Breast epithelium (tissue), 4 donors: ENCODE results near the gene IRAK3. TPM values are rescaled to one million over a fixed set of nuclear protein-coding genes. Genes with fewer than 3 reads are reported as not detected.
"Not testable (repeated sequence)": the region's sequence is repeated elsewhere in the genome, so short reads cannot be mapped to it uniquely, and the experiment has no call there.

ENCODE experiments used
- DNase-seq, 2 donors: peaks; one replicate each; pipeline ENCODE4 v3.0.0-alpha.2; 2019; ENCODE audit warnings: low spot score in 2 of 2
- H3K27ac ChIP-seq, 2 donors: fragments of 200-600 bp; sonication (generic) in 1 of 2; one replicate each; pipeline ENCODE4 v1.5.1; 2016 to 2019; ENCODE audit warnings: mild to moderate bottlenecking in 1 of 2
- H3K27me3 ChIP-seq, 2 donors: fragments of 200-600 bp; sonication (generic) in 1 of 2; one replicate each; pipeline versions ENCODE4 v1.5.1 to v1.6.0; 2017 to 2019; ENCODE audit warnings: control low read depth in 1 of 2, mild to moderate bottlenecking in 1 of 2
- H3K36me3 ChIP-seq: fragments of 200-600 bp; one replicate; pipeline ENCODE4 v1.5.1; 2019
- H3K4me1 ChIP-seq, 2 donors: fragments of 200-600 bp; sonication (generic); one replicate each; pipeline ENCODE4 v1.5.1; 2016 to 2019; ENCODE audit warnings: control low read depth in 1 of 2
- H3K4me3 ChIP-seq, 3 donors: fragments of 200-600 bp; sonication (generic); 1 replicate in 2 of 3; 2 replicates in 1 of 3; pipeline ENCODE4 v1.5.1; 2016 to 2019; ENCODE audit warnings: mild to moderate bottlenecking in 3 of 3, moderate library complexity in 2 of 3
- H3K9me3 ChIP-seq, 2 donors: fragments of 200-600 bp; sonication (generic) in 1 of 2; one replicate each; pipeline ENCODE4 v1.5.1; 2016 to 2019; ENCODE audit warnings: control low read depth in 1 of 2
- POLR2A ChIP-seq: fragments of 450-650 bp; IDR thresholded peaks from one replicate; pipeline ENCODE4 v1.6.1; 2016; ENCODE audit warnings: antibody characterized with exemption, mild to moderate bottlenecking, moderate library complexity
- POLR2AphosphoS5 ChIP-seq, 3 donors: sonication (generic); formaldehyde crosslinking; IDR thresholded peaks; one replicate each; pipeline ENCODE4 v1.6.1; 2017; ENCODE audit warnings: antibody characterized with exemption in 3 of 3
- intact Hi-C: fragments of 100-400 bp; cut with DNase I; formaldehyde crosslinking; loops from one replicate; pipeline ENCODE4 v1.15.1; 2023; ENCODE audit warnings: low total_unique reads
- total RNA-seq, 3 donors: library from RNA; depleted of rRNA; stranded (reverse); fragments of >200 nt; gene quantifications; one replicate each; pipeline ENCODE4 v1.1.0, GENCODE V29; 2016
- TF ChIP-seq, protein P1 (sequence below), 3 donors: fragments of 450-650 bp; IDR thresholded peaks; one replicate each; pipeline ENCODE4 v1.5.1; 2016 to 2017; ENCODE audit warnings: antibody characterized with exemption in 3 of 3, mild to moderate bottlenecking in 3 of 3, moderate library complexity in 3 of 3

Gene IRAK3
- total RNA-seq, 3 donors from 2014 or later, result 22.2 to 88.8 (median 37.7) TPM

GRCh38 chr12:66199141-66199540 is 10.1 kb downstream of the IRAK3 start:
- Histone ChIP-seq H3K9me3 (peaks cover 4 to 6% of the 10 kb centered on the region in 2 donors), H3K4me1 (no peaks in the 10 kb centered on the region), H3K27ac (no peak overlapping the region), H3K27me3 (no peaks in the 10 kb centered on the region), H3K4me3 (no peak overlapping the region), H3K36me3 (no peaks in the 10 kb centered on the region)
- DNase-seq, result no peak
- no peak for TF ChIP-seq POLR2A
- no peak for TF ChIP-seq POLR2AphosphoS5 (IDR thresholded peaks at IDR 0.05)
- intact Hi-C loops, result no loop called here

DNA sequence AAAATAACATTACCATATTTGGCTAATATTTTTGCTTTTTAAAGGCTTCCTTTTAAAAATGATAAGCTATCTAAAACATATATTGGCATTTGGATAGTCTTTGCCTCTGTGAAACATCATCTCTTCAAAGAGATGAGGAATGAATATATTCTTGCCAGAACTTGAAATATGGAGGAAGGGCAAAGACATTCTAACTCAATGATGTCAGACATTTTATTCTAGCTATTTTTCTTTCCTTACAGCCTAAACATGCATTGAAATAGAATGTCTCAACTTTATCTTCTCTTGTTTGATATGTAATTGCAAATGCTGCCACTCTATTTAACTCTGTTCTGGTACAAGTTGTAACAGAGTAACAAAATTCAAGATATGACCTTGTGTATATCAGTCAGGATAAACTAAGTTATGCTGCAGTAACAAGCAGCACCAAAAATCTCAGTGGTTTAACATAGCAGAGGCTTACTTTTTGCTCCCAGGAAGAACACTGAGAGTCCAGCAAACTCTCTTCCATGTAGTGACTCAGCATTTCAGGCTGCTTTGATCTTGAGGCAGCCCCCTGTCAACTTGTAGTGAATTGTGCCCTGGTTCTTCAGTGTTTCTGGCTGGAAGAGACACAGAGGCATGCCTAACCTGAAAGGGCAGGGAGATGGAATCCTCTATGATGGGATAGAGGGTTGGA is 11.0 kb downstream of the IRAK3 start:
- intact Hi-C loops, result no loop called here
- Histone ChIP-seq H3K9me3 (peaks cover 4 to 6% of the 10 kb centered on the region in 2 donors), H3K4me1 (no peaks in the 10 kb centered on the region), H3K4me3 (no peak overlapping the region), H3K27me3 (no peaks in the 10 kb centered on the region), H3K36me3 (no peaks in the 10 kb centered on the region), H3K27ac (no peak overlapping the region)
- DNase-seq, result no peak
- TF ChIP-seq, protein P1, sequence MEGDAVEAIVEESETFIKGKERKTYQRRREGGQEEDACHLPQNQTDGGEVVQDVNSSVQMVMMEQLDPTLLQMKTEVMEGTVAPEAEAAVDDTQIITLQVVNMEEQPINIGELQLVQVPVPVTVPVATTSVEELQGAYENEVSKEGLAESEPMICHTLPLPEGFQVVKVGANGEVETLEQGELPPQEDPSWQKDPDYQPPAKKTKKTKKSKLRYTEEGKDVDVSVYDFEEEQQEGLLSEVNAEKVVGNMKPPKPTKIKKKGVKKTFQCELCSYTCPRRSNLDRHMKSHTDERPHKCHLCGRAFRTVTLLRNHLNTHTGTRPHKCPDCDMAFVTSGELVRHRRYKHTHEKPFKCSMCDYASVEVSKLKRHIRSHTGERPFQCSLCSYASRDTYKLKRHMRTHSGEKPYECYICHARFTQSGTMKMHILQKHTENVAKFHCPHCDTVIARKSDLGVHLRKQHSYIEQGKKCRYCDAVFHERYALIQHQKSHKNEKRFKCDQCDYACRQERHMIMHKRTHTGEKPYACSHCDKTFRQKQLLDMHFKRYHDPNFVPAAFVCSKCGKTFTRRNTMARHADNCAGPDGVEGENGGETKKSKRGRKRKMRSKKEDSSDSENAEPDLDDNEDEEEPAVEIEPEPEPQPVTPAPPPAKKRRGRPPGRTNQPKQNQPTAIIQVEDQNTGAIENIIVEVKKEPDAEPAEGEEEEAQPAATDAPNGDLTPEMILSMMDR (IDR thresholded peaks at IDR 0.05), result no peak
- TF ChIP-seq POLR2A (no peak), POLR2AphosphoS5 (IDR thresholded peaks at IDR 0.05) (no peak)

GRCh38 chr12:66203820-66204219 is 14.8 kb downstream of the IRAK3 start:
- no peak for TF ChIP-seq POLR2A
- TF ChIP-seq, protein P1 (IDR thresholded peaks at IDR 0.05), result no peak
- Histone ChIP-seq H3K27ac (no peak overlapping the region), H3K27me3 (no peaks in the 10 kb centered on the region), H3K4me1 (no peaks in the 10 kb centered on the region), H3K36me3 (no peaks in the 10 kb centered on the region), H3K4me3 (no peak overlapping the region), H3K9me3 (peaks cover 4 to 6% of the 10 kb centered on the region in 2 donors)
- no peak for DNase-seq
- intact Hi-C loops, result no loop called here

GRCh38 chr12:66206141-66206540 is 17.1 kb downstream of the IRAK3 start:
- TF ChIP-seq POLR2AphosphoS5 (IDR thresholded peaks at IDR 0.05) (no peak), POLR2A (no peak)
- TF ChIP-seq, protein P1 (IDR thresholded peaks at IDR 0.05), result no peak
- Histone ChIP-seq H3K36me3 (no peaks in the 10 kb centered on the region), H3K27me3 (no peaks in the 10 kb centered on the region), H3K27ac (no peak overlapping the region), H3K4me1 (no peaks in the 10 kb centered on the region), H3K4me3 (no peak overlapping the region), H3K9me3 (no peaks in the 10 kb centered on the region)
- intact Hi-C loops, result no loop called here
- no peak for DNase-seq

DNA sequence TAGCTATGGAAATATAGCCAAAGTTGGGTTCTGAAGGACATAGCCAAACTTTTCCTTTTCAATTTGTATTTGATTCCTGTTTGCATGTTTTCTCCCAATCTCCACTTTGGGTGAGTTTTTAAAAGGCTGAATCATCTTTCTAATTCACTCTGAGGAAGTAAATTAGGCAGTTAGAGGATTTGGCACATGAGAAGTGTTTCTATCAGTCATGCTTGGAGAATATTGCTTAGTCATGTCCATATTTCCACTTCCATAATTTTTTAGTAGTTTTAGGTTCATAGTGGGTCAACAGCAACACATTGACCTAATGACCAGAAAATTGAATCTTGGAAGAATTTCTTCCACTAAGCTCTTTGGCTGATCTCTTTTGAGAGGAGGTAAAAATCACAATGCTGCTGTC is 21.8 kb downstream of the IRAK3 start:
- H3K36me3 ChIP-seq, result no peaks in the 10 kb centered on the region
- no peak overlapping the region for H3K4me3 ChIP-seq
- no peaks in the 10 kb centered on the region for H3K9me3 ChIP-seq
- no peaks in the 10 kb centered on the region for H3K4me1 ChIP-seq
- no peak overlapping the region for H3K27ac ChIP-seq
- no peaks in the 10 kb centered on the region for H3K27me3 ChIP-seq
- intact Hi-C loops, result loop anchor here (5.0 kb wide), 1 partner anchor 961 kb away; no protein-coding TSS in a partner anchor
- no peak for DNase-seq
- TF ChIP-seq POLR2A, result no peak
- TF ChIP-seq, protein P1 (IDR thresholded peaks at IDR 0.05), result no peak

GRCh38 chr12:66211573-66211972 is 22.6 kb downstream of the IRAK3 start:
- intact Hi-C loops, result loop anchor here (5.0 kb wide), 1 partner anchor 961 kb away; no protein-coding TSS in a partner anchor
- not testable (repeated sequence) for H3K27ac ChIP-seq, DNase-seq, H3K4me3 ChIP-seq, H3K4me1 ChIP-seq, H3K9me3 ChIP-seq, H3K27me3 ChIP-seq, H3K36me3 ChIP-seq

GRCh38 chr12:66213011-66213410 is 24.0 kb downstream of the IRAK3 start:
- DNase-seq, H3K27ac ChIP-seq, H3K27me3 ChIP-seq, H3K9me3 ChIP-seq, H3K4me3 ChIP-seq, H3K4me1 ChIP-seq, H3K36me3 ChIP-seq: not testable (repeated sequence)
- intact Hi-C loops, result loop anchor here (2.0 to 5.0 kb wide), 2 partner anchors 42 to 959 kb away; no protein-coding TSS in a partner anchor
